ENCODE results near the gene STK10.

The STK10 gene

GRCh38 chr5:172182291-172182690 lies 5.7 kb downstream of the STK10 start:
- Histone ChIP-seq H3K4me3 (ENCODE audit: low read depth in 1 of 2, low read length in 2 of 2) (no peak overlapping the region), H3K4me1 (ENCODE audit: insufficient read depth, low read length) (peaks cover 24% of the 10 kb centered on the region)

GRCh38 chr5:172180936-172181335 lies 7.1 kb downstream of the STK10 start:
- Histone ChIP-seq H3K4me1 (ENCODE audit: insufficient read depth, low read length) (peaks cover 20% of the 10 kb centered on the region), H3K79me2 (ENCODE audit: insufficient read depth, low read length) (peaks cover 74% of the 10 kb centered on the region), H3K36me3 (ENCODE audit: insufficient read depth, low read length) (peaks cover 2% of the 10 kb centered on the region; the same call in 1 of the 2 replicates), H4K20me1 (ENCODE audit: insufficient read depth, low read length) (peaks cover 15% of the 10 kb centered on the region), H3K27ac (ENCODE audit: low read length) (no peak overlapping the region), H3K9ac (ENCODE audit: low read depth, low read length) (no peak overlapping the region), H2AFZ (ENCODE audit: low read depth, low read length) (no peak overlapping the region), H3K9me3 (ENCODE audit: insufficient read depth, low read length, severe bottlenecking) (no peaks in the 10 kb centered on the region), H3K27me3 (ENCODE audit: insufficient read depth, low read length, poor library complexity) (no peaks in the 10 kb centered on the region), H3K4me3 (ENCODE audit: low read depth in 1 of 2, low read length in 2 of 2) (no peak overlapping the region), H3K4me2 (ENCODE audit: insufficient read depth, low read length) (no peak overlapping the region)
- TF ChIP-seq EZH2 (IDR thresholded peaks at IDR 0.05; ENCODE audit: borderline replicate concordance, low read depth, low read length, severe bottlenecking) (no peak), CTCF (IDR thresholded peaks at IDR 0.05; ENCODE audit: borderline replicate concordance, extremely low read depth, low read length, poor library complexity, severe bottlenecking) (no peak)
- DNase-seq, result no peak
- no peak for ATAC-seq (ENCODE audit: insufficient read depth, low read depth)

More at GRCh38 chr5:172182291-172182690, 5.7 kb downstream of the STK10 start:
- peaks cover 2% of the 10 kb centered on the region; the same call in 1 of the 2 replicates for H3K36me3 ChIP-seq (ENCODE audit: insufficient read depth, low read length)
- no peak for DNase-seq
- H3K27ac ChIP-seq (ENCODE audit: low read length), result no peak overlapping the region
- no peak overlapping the region for H2AFZ ChIP-seq (ENCODE audit: low read depth, low read length)
- H3K27me3 ChIP-seq (ENCODE audit: insufficient read depth, low read length, poor library complexity), result no peaks in the 10 kb centered on the region
- H4K20me1 ChIP-seq (ENCODE audit: insufficient read depth, low read length), result peaks cover 22% of the 10 kb centered on the region
- H3K79me2 ChIP-seq (ENCODE audit: insufficient read depth, low read length), result peaks cover 75% of the 10 kb centered on the region
- H3K4me2 ChIP-seq (ENCODE audit: insufficient read depth, low read length), result no peak overlapping the region
- TF ChIP-seq EZH2 (IDR thresholded peaks at IDR 0.05; ENCODE audit: borderline replicate concordance, low read depth, low read length, severe bottlenecking), result no peak
- no peak for TF ChIP-seq CTCF (IDR thresholded peaks at IDR 0.05; ENCODE audit: borderline replicate concordance, extremely low read depth, low read length, poor library complexity, severe bottlenecking)
- H3K9me3 ChIP-seq (ENCODE audit: insufficient read depth, low read length, severe bottlenecking), result no peaks in the 10 kb centered on the region
- H3K9ac ChIP-seq (ENCODE audit: low read depth, low read length), result no peak overlapping the region
- ATAC-seq (ENCODE audit: insufficient read depth, low read depth), result no peak

GRCh38 chr5:172178991-172179989 lies 8.7 kb downstream of the STK10 start:
- H3K27me3 ChIP-seq (ENCODE audit: insufficient read depth, low read length, poor library complexity), result no peaks in the 10 kb centered on the region
- no peak for ATAC-seq (ENCODE audit: insufficient read depth, low read depth)
- H3K4me1 ChIP-seq (ENCODE audit: insufficient read depth, low read length), result peaks cover 25% of the 10 kb centered on the region
- H3K79me2 ChIP-seq (ENCODE audit: insufficient read depth, low read length), result peaks cover 67% of the 10 kb centered on the region
- no peak overlapping the region for H3K4me2 ChIP-seq (ENCODE audit: insufficient read depth, low read length)
- peak; percentile 58 for DNase-seq
- TF ChIP-seq EZH2 (IDR thresholded peaks at IDR 0.05; ENCODE audit: borderline replicate concordance, low read depth, low read length, severe bottlenecking), result no peak
- no peak for TF ChIP-seq CTCF (IDR thresholded peaks at IDR 0.05; ENCODE audit: borderline replicate concordance, extremely low read depth, low read length, poor library complexity, severe bottlenecking)
- H3K4me3 ChIP-seq (ENCODE audit: low read depth in 1 of 2, low read length in 2 of 2), result no peak overlapping the region
- 0 out of 2 replicates have a peak, but pooled peaks cover 2% of the 10 kb centered on the region for H3K36me3 ChIP-seq (ENCODE audit: insufficient read depth, low read length)
- no peak overlapping the region for H3K27ac ChIP-seq (ENCODE audit: low read length)
- H3K9me3 ChIP-seq (ENCODE audit: insufficient read depth, low read length, severe bottlenecking), result no peaks in the 10 kb centered on the region
- H3K9ac ChIP-seq (ENCODE audit: low read depth, low read length), result no peak overlapping the region
- peaks cover 8% of the 10 kb centered on the region for H4K20me1 ChIP-seq (ENCODE audit: insufficient read depth, low read length)
- no peak overlapping the region for H2AFZ ChIP-seq (ENCODE audit: low read depth, low read length)
